ENCODE data around the gene RNF25. TPM values are rescaled to one million over a fixed set of nuclear protein-coding genes. Genes with fewer than 3 reads are reported as not detected.
A peak's percentile ranks its signal among the peaks of the same experiment; 100 is the strongest.

RNF25 gene
- total RNA-seq, 1 experiment from 2014 or later: 40.7 TPM

GRCh38 chr2:218618102-218618860 lies 53.5 kb downstream of the RNF25 start:
- no CpG with 5 or more reads among the region's 9 CpGs for WGBS (ENCODE audit: extremely low coverage, insufficient read length, low lambda C conversion rate)
- Histone ChIP-seq H3K4me1 (ENCODE audit: insufficient read depth, low read length) (no peaks in the 10 kb centered on the region), H2BK20ac (ENCODE audit: low read depth, low read length, poor library complexity, severe bottlenecking) (no peak overlapping the region), H3K14ac (ENCODE audit: insufficient read depth, low read length) (no peak overlapping the region), H4K5ac (ENCODE audit: insufficient read length, low read depth, low read length) (no peak overlapping the region), H3T11ph (ENCODE audit: low read length) (no peak overlapping the region), H3K23ac (ENCODE audit: insufficient read length, low read depth, low read length) (no peak overlapping the region), H2AFZ (ENCODE audit: low read length) (no peak overlapping the region), H3K4ac (ENCODE audit: low read depth, low read length) (no peak overlapping the region), H4K91ac (ENCODE audit: insufficient read length, low read depth, low read length) (no peak overlapping the region), H3K27me3 (ENCODE audit: insufficient read depth, low read length) (no peaks in the 10 kb centered on the region), H2BK15ac (ENCODE audit: low read depth, low read length) (no peak overlapping the region), H3K9ac (ENCODE audit: extremely low read depth, insufficient read length, low read length) (no peak overlapping the region), H2BK120ac (ENCODE audit: low read depth, low read length, poor library complexity, severe bottlenecking) (no peak overlapping the region), H2BK12ac (ENCODE audit: insufficient read length, low read depth, low read length) (no peak overlapping the region), H2AK5ac (ENCODE audit: insufficient read length, low read length) (no peak overlapping the region), H3K79me1 (ENCODE audit: insufficient read depth, low read depth, low read length, poor library complexity, severe bottlenecking) (no peaks in the 10 kb centered on the region), H3K18ac (ENCODE audit: insufficient read length, low read depth, low read length) (no peak overlapping the region), H4K8ac (replicated peaks; ENCODE audit: insufficient read length, low read depth, low read length) (no peak overlapping the region), H3K27ac (ENCODE audit: insufficient read length, low read depth, low read length) (no peak overlapping the region), H3K9me3 (ENCODE audit: control insufficient read depth, low read depth, low read length) (no peaks in the 10 kb centered on the region), H4K20me1 (ENCODE audit: control insufficient read depth, insufficient read depth, insufficient read length) (no peaks in the 10 kb centered on the region), H2BK5ac (ENCODE audit: insufficient read length, low read length) (no peak overlapping the region), H3K23me2 (ENCODE audit: insufficient read length, low read depth, low read length, poor library complexity, severe bottlenecking) (no peaks in the 10 kb centered on the region), H3K56ac (ENCODE audit: insufficient read length, low read depth, low read length) (no peak overlapping the region), H3K4me2 (ENCODE audit: insufficient read depth, insufficient read length, low read length) (no peak overlapping the region), H3K79me2 (ENCODE audit: insufficient read depth, low read length) (no peaks in the 10 kb centered on the region)
- H3K27me3 Mint-ChIP-seq (ENCODE audit: low read depth): no peaks in the 10 kb centered on the region; the same call in 1 of the 2 replicates
- no peaks in the 10 kb centered on the region for H3K4me1 Mint-ChIP-seq
- TF ChIP-seq CTCF (conservative IDR thresholded peaks at IDR 0.05): peak; percentile 26; the same call in 1 of the 3 replicates
- no peak overlapping the region for H3K4me3 Mint-ChIP-seq
- DNase-seq: no peak
- H3K9me3 Mint-ChIP-seq: no peaks in the 10 kb centered on the region
- H3K27ac Mint-ChIP-seq: peak overlapping the region in 1 of 3 experiments; percentile 44; a peak in 2 of 7 replicates
- no peaks in the 10 kb centered on the region; a peak in 1 of 7 replicates for H3K36me3 Mint-ChIP-seq (ENCODE audit: insufficient read depth in 1 of 3, low read depth in 3 of 3)

All from H9 (cell line).